Measurements from ENCODE around the gene ACAA1. TPM values are rescaled to one million over a fixed set of nuclear protein-coding genes. Genes with fewer than 3 reads are reported as not detected.

The ACAA1 gene
- total and polyA plus RNA-seq, 2 experiments from 2014 or later, result 141 to 250 TPM

DNA sequence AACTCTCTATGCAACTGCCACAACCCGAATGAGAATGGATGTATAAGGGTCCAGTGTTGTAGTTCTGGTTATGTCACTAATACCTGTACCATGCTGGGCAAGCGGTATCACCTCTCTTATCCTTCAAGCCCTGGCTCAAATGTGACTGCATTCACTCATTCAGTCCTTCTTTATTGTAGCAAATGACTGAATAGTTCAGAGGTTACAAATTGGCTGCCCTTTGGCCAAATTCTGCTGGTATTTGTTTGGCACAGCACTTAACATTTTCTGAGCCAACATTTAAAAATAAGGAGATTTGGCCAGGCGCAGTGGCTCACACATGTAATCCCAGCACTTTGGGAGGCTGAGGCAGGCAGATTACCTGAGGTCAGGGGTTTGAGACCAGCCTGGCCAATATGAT is 50.4 kb downstream of the ACAA1 start:
- Histone ChIP-seq H3K4me2 (no peak overlapping the region), H3K9me3 (ENCODE audit: low read depth) (no peaks in the 10 kb centered on the region), H2AFZ (no peak overlapping the region), H3K4me1 (ENCODE audit: insufficient read depth) (no peaks in the 10 kb centered on the region), H3K27me3 (no peaks in the 10 kb centered on the region), H3K79me2 (no peaks in the 10 kb centered on the region), H3K4me3 (no peak overlapping the region), H3K36me3 (replicated peaks; ENCODE audit: insufficient read depth, low read depth) (no peaks in the 10 kb centered on the region), H3K27ac (no peak overlapping the region), H3K9me2 (replicated peaks; ENCODE audit: insufficient read depth) (no peaks in the 10 kb centered on the region), H4K20me1 (ENCODE audit: insufficient read depth, poor library complexity, severe bottlenecking) (no peaks in the 10 kb centered on the region)
- DNase-seq (ENCODE audit: low spot score), result no peak
- TF ChIP-seq EZH2 (IDR thresholded peaks at IDR 0.05; ENCODE audit: borderline replicate concordance) (no peak), EZH2phosphoT487 (IDR thresholded peaks at IDR 0.05; ENCODE audit: low read depth, severe bottlenecking, unreplicated experiment) (no peak)
- WGBS (ENCODE audit: low lambda C conversion rate, missing lambda C conversion rate), result 96% methylated on average over 3 of the region's 3 CpGs

GRCh38 chr3:38085943-38086324 is 51.0 kb downstream of the ACAA1 start:
- Histone ChIP-seq H4K20me1 (ENCODE audit: insufficient read depth, poor library complexity, severe bottlenecking) (no peaks in the 10 kb centered on the region), H3K27me3 (no peaks in the 10 kb centered on the region), H3K4me2 (no peak overlapping the region), H3K4me1 (ENCODE audit: insufficient read depth) (no peaks in the 10 kb centered on the region), H3K9me2 (replicated peaks; ENCODE audit: insufficient read depth) (no peaks in the 10 kb centered on the region), H2AFZ (no peak overlapping the region), H3K27ac (no peak overlapping the region), H3K36me3 (replicated peaks; ENCODE audit: insufficient read depth, low read depth) (no peaks in the 10 kb centered on the region), H3K79me2 (no peaks in the 10 kb centered on the region), H3K9me3 (ENCODE audit: low read depth) (no peaks in the 10 kb centered on the region), H3K4me3 (no peak overlapping the region)
- no peak for DNase-seq (ENCODE audit: low spot score)
- WGBS (ENCODE audit: low lambda C conversion rate, missing lambda C conversion rate), result 91% methylated on average over 1 of the region's 1 CpG
- TF ChIP-seq CTCF (IDR thresholded peaks at IDR 0.05; ENCODE audit: poor library complexity) (no peak), EZH2phosphoT487 (IDR thresholded peaks at IDR 0.05; ENCODE audit: low read depth, severe bottlenecking, unreplicated experiment) (no peak), EZH2 (IDR thresholded peaks at IDR 0.05; ENCODE audit: borderline replicate concordance) (no peak)

DNA sequence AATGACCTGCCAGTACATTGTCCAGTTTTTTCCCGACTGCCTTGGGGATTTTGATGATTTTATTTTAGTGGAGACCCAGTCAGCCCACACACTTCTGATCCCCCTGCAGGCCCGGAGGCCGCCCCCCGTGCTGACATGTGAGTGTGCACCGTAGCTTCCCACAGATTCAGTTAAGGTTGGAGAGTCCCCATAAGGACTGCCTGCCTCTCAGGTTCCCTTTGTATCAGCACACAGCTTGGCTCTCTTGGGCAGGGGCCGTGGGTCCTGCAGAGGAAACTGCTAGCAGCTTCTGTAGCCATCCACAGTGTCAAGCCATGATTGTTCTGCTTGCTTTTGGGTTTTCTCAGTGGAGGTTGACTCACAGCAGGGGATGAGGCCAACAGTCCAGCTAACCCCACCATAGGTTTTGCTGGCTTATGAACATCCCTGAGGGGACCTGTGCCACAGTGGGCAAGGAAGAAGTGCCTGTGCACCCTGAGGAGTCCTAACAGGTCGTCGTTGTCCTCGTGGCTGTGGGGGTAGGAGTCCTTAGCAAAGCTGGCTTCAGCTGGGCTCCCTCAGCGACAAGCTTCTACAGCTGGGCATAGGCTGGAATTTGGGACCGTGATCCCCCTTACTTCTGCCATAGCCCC is 51.5 kb downstream of the ACAA1 start:
- Histone ChIP-seq H3K27me3 (no peaks in the 10 kb centered on the region), H2AFZ (no peak overlapping the region), H3K4me3 (no peak overlapping the region), H3K4me1 (ENCODE audit: insufficient read depth) (no peaks in the 10 kb centered on the region), H3K9me3 (ENCODE audit: low read depth) (no peaks in the 10 kb centered on the region), H3K9me2 (replicated peaks; ENCODE audit: insufficient read depth) (no peaks in the 10 kb centered on the region), H4K20me1 (ENCODE audit: insufficient read depth, poor library complexity, severe bottlenecking) (no peaks in the 10 kb centered on the region), H3K4me2 (no peak overlapping the region), H3K79me2 (no peaks in the 10 kb centered on the region), H3K27ac (no peak overlapping the region), H3K36me3 (replicated peaks; ENCODE audit: insufficient read depth, low read depth) (no peaks in the 10 kb centered on the region)
- 92% methylated on average over 11 of the region's 11 CpGs for WGBS (ENCODE audit: low lambda C conversion rate, missing lambda C conversion rate)
- no peak for TF ChIP-seq CTCF (IDR thresholded peaks at IDR 0.05; ENCODE audit: poor library complexity)
- no peak for TF ChIP-seq EZH2phosphoT487 (IDR thresholded peaks at IDR 0.05; ENCODE audit: low read depth, severe bottlenecking, unreplicated experiment)
- no peak for TF ChIP-seq EZH2 (IDR thresholded peaks at IDR 0.05; ENCODE audit: borderline replicate concordance)
- DNase-seq (ENCODE audit: low spot score), result no peak

DNA sequence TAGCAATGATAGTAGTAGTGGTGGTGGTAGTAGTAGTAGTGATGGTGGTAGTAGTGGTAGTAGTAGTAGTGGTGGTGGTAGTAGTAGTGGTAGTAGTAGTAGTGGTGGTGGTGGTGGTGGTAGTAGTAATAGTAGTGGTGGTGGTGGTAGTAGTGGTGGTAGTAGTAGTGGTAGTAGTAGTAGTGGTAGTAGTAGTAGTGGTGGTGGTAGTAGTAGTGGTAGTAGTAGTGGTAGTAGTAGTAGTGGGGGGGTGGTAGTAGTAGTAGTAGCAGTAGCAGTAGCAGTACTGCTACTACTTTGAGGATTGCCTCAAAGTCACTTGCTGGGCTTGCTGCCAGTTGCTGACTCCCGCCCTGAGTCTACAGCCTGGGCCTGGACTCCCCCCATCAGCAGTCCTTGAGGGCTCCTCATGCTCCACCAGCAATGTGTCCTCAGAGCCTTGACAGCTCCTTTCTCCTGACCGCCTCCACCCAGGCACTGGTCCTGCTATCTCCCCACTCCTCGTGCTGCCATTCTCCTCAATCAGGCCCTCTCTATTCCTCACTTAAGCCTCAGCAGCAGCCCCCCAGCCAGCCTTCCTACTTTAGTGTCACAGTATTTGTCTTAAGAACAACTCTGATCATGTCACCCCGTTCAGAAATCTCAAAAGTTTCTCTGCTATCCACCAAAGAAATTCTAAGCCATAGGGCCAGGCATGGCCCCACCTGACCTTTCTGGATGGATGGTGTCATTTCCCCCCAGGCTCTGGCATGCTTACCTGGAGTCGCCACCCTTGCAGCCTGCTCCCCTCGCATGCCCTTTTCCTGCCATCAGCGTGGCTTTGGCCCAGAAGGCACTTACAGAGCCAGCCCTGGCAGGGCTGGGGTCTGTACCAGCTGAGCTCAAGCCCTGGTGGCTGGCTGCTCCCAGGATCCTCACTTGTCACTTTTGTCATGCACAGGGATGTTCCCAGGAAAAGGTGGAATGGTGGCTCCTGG is 52.3 kb downstream of the ACAA1 start:
- no peaks in the 10 kb centered on the region for H3K9me2 ChIP-seq (replicated peaks; ENCODE audit: insufficient read depth)
- H3K9me3 ChIP-seq (ENCODE audit: low read depth), result no peaks in the 10 kb centered on the region
- no peaks in the 10 kb centered on the region for H3K36me3 ChIP-seq (replicated peaks; ENCODE audit: insufficient read depth, low read depth)
- H3K79me2 ChIP-seq, result no peaks in the 10 kb centered on the region
- H4K20me1 ChIP-seq (ENCODE audit: insufficient read depth, poor library complexity, severe bottlenecking), result no peaks in the 10 kb centered on the region
- H2AFZ ChIP-seq, result no peak overlapping the region
- H3K4me1 ChIP-seq (ENCODE audit: insufficient read depth), result no peaks in the 10 kb centered on the region
- TF ChIP-seq CTCF (IDR thresholded peaks at IDR 0.05; ENCODE audit: poor library complexity) (no peak), EZH2 (IDR thresholded peaks at IDR 0.05; ENCODE audit: borderline replicate concordance) (no peak), EZH2phosphoT487 (IDR thresholded peaks at IDR 0.05; ENCODE audit: low read depth, severe bottlenecking, unreplicated experiment) (no peak)
- no peak overlapping the region for H3K4me2 ChIP-seq
- WGBS (ENCODE audit: low lambda C conversion rate, missing lambda C conversion rate), result 77% methylated on average over 6 of the region's 7 CpGs
- DNase-seq (ENCODE audit: low spot score), result peak; percentile 37
- no peaks in the 10 kb centered on the region for H3K27me3 ChIP-seq
- H3K4me3 ChIP-seq, result no peak overlapping the region
- H3K27ac ChIP-seq, result no peak overlapping the region
